GM04503 (cell line): Measurements from ENCODE around the gene FGD2.

Experiments used
- DNase-seq: peaks from one replicate; pipeline ENCODE4 v3.0.0-alpha.2; 2012; ENCODE audit warnings: low read depth

Gene FGD2, protein sequence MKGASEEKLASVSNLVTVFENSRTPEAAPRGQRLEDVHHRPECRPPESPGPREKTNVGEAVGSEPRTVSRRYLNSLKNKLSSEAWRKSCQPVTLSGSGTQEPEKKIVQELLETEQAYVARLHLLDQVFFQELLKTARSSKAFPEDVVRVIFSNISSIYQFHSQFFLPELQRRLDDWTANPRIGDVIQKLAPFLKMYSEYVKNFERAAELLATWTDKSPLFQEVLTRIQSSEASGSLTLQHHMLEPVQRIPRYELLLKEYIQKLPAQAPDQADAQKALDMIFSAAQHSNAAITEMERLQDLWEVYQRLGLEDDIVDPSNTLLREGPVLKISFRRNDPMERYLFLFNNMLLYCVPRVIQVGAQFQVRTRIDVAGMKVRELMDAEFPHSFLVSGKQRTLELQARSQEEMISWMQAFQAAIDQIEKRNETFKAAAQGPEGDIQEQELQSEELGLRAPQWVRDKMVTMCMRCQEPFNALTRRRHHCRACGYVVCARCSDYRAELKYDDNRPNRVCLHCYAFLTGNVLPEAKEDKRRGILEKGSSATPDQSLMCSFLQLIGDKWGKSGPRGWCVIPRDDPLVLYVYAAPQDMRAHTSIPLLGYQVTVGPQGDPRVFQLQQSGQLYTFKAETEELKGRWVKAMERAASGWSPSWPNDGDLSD

DNA sequence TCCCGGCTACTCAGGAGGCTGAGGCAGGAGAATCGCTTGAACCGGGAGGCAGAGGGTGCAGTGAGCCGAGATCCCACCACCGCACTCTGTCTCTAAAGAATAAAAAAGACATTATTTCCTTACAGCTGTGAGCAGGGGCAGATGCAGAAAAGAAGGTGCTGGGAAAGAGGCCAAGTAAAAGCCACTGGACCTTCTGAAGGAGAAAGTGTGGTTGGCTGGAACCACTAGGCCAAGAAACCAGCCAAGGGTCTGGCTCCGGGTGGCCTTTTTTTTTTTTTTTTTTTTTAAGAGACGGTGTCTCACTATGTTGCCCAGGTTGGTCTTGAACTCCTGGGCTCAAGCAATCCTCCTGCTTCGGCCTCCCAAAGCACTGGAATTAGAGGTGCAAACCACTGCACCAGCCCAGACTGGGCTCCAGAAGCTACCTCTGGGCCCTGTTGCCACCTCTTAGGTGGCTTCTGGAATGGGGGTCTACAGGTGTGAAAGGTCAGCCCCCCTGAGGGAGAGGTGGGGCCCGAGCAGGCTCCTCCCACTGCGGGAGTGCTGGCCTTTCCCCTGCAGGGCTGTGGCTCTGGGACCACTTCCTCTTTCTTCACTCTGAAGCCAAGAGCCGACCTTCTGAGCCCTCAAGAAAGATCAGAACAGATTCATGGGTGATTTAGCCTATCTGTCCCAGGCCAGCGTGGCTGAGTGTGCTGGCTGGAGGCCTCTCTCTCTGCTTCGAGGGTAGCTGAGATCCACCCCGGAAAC lies at the start of gene FGD2:
TSS of gene FGD2 (plus strand) at position 595 of the 750 bp plus-strand sequence. CDS start 163 bp downstream, outside the sequence.
- no peak for DNase-seq

- DNase-seq: no peak
Measured at GRCh38 chr6:36955671-36956445, 49.6 kb upstream of the FGD2 start.

- DNase-seq: no peak
Measured at GRCh38 chr6:36956446-36956820, 49.0 kb upstream of the FGD2 start.

GRCh38 chr6:36957773-36958271 lies 47.6 kb upstream of the FGD2 start:
- DNase-seq: no peak

GRCh38 chr6:36958775-36959554 lies 46.5 kb upstream of the FGD2 start:
- no peak for DNase-seq

GRCh38 chr6:36959555-36960250 lies 45.8 kb upstream of the FGD2 start:
- no peak for DNase-seq

DNA sequence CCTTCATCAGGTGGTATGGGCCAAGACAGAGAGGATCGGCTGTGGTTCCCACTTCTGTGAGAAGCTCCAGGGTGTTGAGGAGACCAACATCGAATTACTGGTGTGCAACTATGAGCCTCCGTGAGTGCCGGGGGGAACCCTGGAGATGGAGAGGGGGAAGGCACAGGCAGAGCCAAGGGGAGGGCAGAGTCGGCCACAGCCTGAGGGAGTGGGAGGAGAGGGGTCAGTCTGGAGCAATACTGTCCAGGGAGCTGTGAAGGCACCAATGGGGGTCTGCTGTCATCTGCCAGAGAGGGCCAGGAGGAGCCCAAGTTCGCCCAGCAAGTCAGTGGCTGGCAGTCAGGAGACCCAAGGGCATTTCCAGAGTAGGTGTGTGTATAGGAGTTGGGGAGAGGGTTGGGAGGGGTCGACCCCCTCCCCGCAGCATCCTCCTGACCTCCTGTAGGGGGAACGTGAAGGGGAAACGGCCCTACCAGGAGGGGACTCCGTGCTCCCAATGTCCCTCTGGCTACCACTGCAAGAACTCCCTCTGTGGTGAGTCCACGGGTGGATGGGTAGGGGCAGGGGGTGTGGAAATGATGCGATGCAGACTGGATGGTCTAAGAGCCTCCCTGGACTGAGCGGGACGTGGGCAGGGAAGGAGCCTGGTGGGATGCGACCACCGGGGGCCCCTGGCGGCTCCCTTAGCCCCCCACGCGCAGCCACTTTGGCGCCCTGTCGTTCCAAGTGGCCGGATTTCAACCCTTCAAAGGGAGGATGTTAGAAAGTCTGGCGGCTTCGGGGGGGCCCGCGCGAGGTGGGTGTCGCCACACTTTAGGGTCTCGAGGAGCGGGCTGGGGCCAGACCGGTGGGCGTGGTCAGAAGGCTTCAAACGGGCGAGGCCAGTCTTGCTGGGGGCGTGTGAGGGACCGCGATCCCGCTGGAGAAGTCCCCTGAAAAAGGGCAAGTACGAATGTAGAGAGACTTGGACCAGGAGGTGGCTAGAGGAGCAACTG lies 43.7 kb upstream of the FGD2 start:
- DNase-seq: no peak

- no peak for DNase-seq
Measured at GRCh38 chr6:36962874-36963273, 42.6 kb upstream of the FGD2 start.

DNA sequence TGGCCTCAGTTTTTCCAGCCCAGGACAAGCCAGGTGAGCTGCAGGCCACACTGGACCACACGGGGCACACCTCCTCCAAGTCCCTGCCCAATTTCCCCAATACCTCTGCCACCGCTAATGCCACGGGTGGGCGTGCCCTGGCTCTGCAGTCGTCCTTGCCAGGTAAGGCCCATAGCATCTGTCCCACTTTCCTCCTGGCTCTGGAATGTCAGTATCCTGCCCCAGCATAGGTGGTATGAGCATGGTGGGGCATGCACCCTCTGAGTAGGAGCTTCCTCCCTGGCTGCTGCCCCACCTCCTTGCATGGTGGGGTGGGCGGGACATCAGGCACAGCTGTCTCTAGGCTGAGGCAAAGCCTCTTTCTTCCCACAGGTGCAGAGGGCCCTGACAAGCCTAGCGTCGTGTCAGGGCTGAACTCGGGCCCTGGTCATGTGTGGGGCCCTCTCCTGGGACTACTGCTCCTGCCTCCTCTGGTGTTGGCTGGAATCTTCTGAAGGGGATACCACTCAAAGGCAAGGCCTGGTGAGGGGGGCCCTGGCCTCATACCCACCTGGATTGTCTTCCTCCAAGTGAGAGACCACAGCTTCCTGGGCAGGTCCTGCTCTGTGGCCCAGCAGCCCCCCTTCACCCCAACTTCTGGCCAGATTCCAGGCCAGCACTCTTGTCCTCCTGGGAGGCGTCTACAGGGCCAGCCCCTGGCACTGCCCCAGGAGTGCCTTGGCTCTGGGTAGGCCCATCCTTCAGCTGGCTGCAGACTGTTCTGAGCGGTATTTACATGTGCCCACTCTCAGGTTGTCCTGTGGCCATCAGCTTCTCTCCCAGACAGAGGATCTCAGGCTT lies 41.8 kb upstream of the FGD2 start:
- DNase-seq: no peak

DNA sequence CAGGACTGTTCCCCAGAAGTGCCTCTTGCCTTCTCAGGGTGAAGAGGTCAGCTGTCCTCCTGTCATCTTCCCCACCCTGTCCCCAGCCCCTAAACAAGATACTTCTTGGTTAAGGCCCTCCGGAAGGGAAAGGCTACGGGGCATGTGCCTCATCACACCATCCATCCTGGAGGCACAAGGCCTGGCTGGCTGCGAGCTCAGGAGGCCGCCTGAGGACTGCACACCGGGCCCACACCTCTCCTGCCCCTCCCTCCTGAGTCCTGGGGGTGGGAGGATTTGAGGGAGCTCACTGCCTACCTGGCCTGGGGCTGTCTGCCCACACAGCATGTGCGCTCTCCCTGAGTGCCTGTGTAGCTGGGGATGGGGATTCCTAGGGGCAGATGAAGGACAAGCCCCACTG lies 41.1 kb upstream of the FGD2 start:
- no peak for DNase-seq

GRCh38 chr6:36964908-36965307 lies 40.5 kb upstream of the FGD2 start:
- no peak for DNase-seq

DNA sequence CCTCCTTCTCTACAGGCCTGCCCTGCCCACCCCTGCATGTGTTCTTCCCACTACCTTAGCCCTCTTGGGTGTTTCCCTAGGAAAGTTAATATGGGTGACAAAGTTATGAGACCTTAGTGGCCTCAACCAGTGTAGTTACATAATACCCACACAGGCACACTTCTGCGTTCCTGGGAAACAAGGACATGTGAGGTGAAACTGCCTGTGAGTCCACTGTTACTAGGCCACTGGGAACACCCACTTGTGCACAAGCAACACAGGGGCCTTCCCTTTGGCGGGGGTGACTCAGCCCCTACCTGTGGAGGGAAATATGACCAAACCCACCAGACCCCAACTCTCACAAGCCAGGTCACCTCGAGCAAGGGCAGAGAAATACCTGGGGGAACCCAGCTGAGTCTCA lies 38.2 kb upstream of the FGD2 start:
- DNase-seq: no peak

DNA sequence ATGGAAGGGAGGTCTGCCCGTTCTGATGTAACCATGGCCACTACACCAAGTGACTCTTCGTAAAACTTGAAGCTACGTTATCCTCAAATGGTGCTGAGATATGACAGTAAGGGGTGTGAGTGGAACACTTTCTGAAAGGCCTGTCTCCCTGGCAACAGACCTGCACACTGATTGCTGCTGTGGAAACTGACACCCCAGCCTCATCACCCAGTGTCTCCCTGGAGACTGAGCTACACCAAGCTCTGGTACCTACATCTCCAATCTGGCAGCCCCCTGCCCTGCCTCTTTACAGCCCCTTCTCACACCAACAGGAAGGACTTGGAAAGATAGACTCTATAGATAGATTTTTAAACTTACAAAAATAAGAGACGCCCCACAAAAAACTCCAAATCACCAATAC lies 37.7 kb upstream of the FGD2 start:
- DNase-seq: no peak

DNA sequence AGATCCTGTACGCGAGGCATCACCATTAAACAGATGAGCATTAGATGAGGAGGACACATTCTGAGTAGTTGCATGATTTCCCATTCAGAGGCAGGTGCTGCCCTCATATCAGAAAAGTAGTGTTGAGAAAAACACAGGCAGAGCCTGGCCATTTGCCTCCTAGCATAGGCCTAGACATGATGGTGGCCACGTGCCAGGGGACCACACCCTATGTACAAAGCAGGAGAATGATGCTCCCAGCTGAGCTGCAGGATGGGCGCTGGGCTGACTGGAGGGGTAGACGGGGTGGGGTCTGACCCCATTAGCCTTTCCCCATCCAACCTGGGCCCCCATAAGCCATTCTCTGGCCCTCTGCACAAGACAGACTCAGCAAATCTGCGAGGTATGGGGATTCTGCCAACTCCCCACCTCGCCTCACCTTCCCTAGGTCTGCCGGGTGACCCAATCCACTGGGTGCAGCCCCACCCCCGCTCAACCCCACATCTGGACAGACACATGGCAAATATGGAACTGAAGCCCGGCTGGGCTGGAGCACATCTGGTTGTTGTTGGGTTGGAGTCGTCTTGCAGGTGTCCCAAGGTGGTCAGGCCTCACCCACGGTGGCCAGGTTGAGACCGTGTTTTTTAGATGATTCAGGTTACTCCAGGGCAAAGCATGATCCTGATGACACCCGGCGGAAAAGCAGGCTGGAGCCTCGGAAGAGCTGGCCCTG lies 37.0 kb upstream of the FGD2 start:
- no peak for DNase-seq

DNA sequence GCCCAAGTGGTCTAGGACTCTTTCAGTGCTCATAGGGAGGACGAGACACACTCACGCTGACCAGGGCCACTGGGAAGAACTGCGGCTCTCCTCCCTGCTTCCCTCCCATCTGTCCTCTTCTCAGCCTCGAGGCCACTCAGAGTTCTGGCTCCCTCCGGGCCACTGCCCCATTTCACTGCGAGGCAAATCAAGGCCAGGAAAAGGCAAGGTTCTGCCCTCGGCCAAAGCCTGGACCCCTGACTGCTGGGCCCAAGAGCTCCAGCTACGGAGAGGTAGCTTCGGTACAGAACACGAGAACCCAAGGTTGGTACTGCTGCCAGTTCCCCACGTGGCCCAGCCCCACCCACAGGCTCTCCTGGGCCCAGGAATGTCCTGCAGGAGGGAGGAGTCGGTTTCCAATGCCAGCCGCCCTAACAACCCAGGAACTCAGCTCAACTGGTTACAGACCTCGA lies 36.2 kb upstream of the FGD2 start:
- DNase-seq: no peak

DNA sequence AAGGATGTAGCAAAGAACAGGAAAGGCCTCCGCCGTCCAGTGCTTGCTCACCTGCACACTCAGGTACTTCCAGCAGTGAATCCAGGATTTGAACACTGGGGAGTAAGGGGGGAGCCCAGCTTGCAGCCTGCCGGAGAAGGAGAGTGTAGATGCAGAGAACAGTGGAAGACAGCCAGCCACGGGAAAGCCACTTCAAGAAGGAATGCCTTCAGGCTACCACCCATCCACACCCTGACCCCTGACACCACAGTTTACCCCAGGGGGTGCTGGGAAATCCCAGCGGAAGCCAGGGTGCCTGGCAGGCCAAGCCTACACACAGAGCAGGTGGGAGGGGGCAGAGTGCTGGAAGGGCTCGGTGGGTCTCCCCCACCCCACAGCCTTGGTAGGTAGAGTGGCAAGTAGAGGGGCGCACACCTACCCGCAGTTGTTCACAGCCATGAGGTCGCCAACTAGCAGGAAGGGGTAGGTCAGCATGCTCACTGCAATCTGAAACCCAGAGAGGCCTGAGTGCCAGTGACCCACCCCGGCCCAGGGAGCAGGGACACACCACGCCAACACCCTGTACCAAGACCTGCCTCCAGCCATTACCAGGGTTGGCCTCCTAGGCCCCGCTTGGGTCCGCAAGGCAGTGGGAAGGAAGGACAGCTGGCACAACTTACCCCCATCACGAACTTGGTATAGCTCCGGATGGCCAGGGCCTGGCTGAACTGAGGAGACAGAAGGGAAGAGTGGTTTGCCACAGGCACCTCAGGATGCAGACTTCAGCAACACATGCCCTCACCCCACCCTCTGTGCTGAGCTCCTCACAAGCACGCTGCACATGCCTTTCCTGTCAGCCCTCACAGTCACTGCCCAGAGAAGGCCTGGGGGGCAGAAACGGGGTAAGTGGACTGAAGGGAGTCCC lies 35.2 kb upstream of the FGD2 start:
- DNase-seq: no peak
